Measurements from ENCODE around the gene LASP1NB.

The LASP1NB gene

GRCh38 chr17:38905375-38905774, 20.0 kb upstream of the LASP1NB start:
- peaks cover 44% of the 10 kb centered on the region for H3K4me1 ChIP-seq (ENCODE audit: control insufficient read depth, extremely low read depth, insufficient read depth, low read length)
- no peaks in the 10 kb centered on the region for H4K20me1 ChIP-seq (replicated peaks; ENCODE audit: control insufficient read depth, extremely low read depth, insufficient read depth, low read length)
- peaks cover 53% of the 10 kb centered on the region for H3K79me2 ChIP-seq (ENCODE audit: control insufficient read depth, insufficient read depth, low read length)
- H3K27me3 ChIP-seq (ENCODE audit: control insufficient read depth in 2 of 2, insufficient read depth in 2 of 2, low read length in 2 of 2) = no peaks in the 10 kb centered on the region
- H3K4me3 ChIP-seq (replicated peaks in 1 of 3; ENCODE audit: insufficient read depth in 1 of 3, low read depth in 1 of 3, low read length in 3 of 3) = no peak overlapping the region
- H2AFZ ChIP-seq (ENCODE audit: low read depth, low read length) = no peak overlapping the region
- FAIRE-seq (no peak), DNase-seq (ENCODE audit: low read depth, low spot score) (no peak)
- H3K9ac ChIP-seq (replicated peaks; ENCODE audit: extremely low read depth, insufficient read depth, low read length) = no peak overlapping the region
- no peaks in the 10 kb centered on the region for H3K9me1 ChIP-seq (replicated peaks; ENCODE audit: control insufficient read depth, extremely low read depth, insufficient read depth, low read length)
- H3K4me2 ChIP-seq (ENCODE audit: insufficient read depth, low read length) = no peak overlapping the region
- H3K36me3 ChIP-seq (ENCODE audit: control insufficient read depth in 2 of 2, extremely low read depth in 1 of 2, insufficient read depth in 2 of 2, low read length in 2 of 2) = peaks cover 0 to 9% of the 10 kb centered on the region in 2 experiments
- no peak overlapping the region for H3K27ac ChIP-seq (ENCODE audit: insufficient read depth, low read depth, low read length)
- POLR2A ChIA-PET = no interaction called here
- CTCF ChIA-PET = interaction anchor here (2.5 kb wide), 1 partner anchor 78 kb away, joined by 11 read pairs; no protein-coding TSS in a partner anchor
- dilution Hi-C loops (cut with MboI; ENCODE audit: extremely low pct_ligation_motif_present, low sequenced_read_pairs) = no loop called here
- intact Hi-C loops (cut with micrococcal nuclease) = no loop called here
- no peaks in the 10 kb centered on the region for H3K9me3 ChIP-seq (replicated peaks; ENCODE audit: control insufficient read depth, insufficient read depth, low read length)
- BruUV-seq (replicated peaks) = no TSS peak
- TF ChIP-seq GATA2 (IDR thresholded peaks at IDR 0.05; ENCODE audit: insufficient read depth, insufficient read length, low read depth, low read length) = no peak
- no peak for TF ChIP-seq CTCF (IDR thresholded peaks at IDR 0.05; ENCODE audit: extremely low read depth in 1 of 2, insufficient read depth in 1 of 2, low read depth in 1 of 2, low read length in 2 of 2)
- TF ChIP-seq EZH2 (IDR thresholded peaks at IDR 0.05; ENCODE audit: borderline replicate concordance, low read depth, low read length, severe bottlenecking) = no peak
- TF ChIP-seq MYC (IDR thresholded peaks at IDR 0.05; ENCODE audit: low read depth, low read length) = no peak

Measured in endothelial cell of umbilical vein (primary cell).